Lower leg skin (tissue), 4 donors: ENCODE data around the gene HPGD. TPM values are rescaled to one million over a fixed set of nuclear protein-coding genes. Genes with fewer than 3 reads are reported as not detected.

Source experiments
- DNase-seq, 2 donors: peaks; one replicate each; pipeline ENCODE4 v3.0.0-alpha.2; 2019; ENCODE audit warnings: low spot score in 2 of 2
- H3K4me3 ChIP-seq: fragments of 200-600 bp; sonication (generic); 2 replicates; pipeline ENCODE4 v1.5.1; 2017; ENCODE audit warnings: mild to moderate bottlenecking, low read depth; ENCODE audit not compliant: poor library complexity, severe bottlenecking
- CTCF ChIP-seq, 3 donors: fragments of 450-650 bp; IDR thresholded peaks; one replicate each; pipeline ENCODE4 v1.5.1; 2016; ENCODE audit warnings: antibody characterized with exemption in 3 of 3, mild to moderate bottlenecking in 3 of 3, moderate library complexity in 2 of 3
- POLR2A ChIP-seq, 2 donors: fragments of 450-650 bp; IDR thresholded peaks; one replicate each; pipeline ENCODE4 v1.6.1; 2016 to 2017; ENCODE audit warnings: antibody characterized with exemption in 2 of 2, mild to moderate bottlenecking in 1 of 2, moderate library complexity in 1 of 2
- WGBS, 2 donors: methylation state at CpG; one replicate each; pipeline ENCODE4 v1.1.5; 2018; 5-methylcytosine and 5-hydroxymethylcytosine counted together
- intact Hi-C: fragments of 100-400 bp; cut with DNase I; formaldehyde crosslinking; loops from one replicate; pipeline ENCODE4 v1.15.0; 2023; ENCODE audit warnings: low total_unique reads
- total RNA-seq, 4 donors: library from RNA; depleted of rRNA; stranded (reverse); fragments of >200 nt; gene quantifications; one replicate each; pipeline ENCODE4 v1.1.0, GENCODE V29; 2016

Gene HPGD
- total RNA-seq, 4 donors from 2014 or later, result 173 to 253 (median 224) TPM

- 91 to 93% methylated on average over 3 of the region's 3 CpGs for WGBS, 2 donors
- no peak overlapping the region for H3K4me3 ChIP-seq
- no peak for DNase-seq
- TF ChIP-seq POLR2A (IDR thresholded peaks at IDR 0.05), result no peak
- no peak for TF ChIP-seq CTCF (IDR thresholded peaks at IDR 0.05)
- intact Hi-C loops, result no loop called here
Measured at GRCh38 chr4:174534461-174534860, 12.2 kb upstream of the HPGD start.

DNA sequence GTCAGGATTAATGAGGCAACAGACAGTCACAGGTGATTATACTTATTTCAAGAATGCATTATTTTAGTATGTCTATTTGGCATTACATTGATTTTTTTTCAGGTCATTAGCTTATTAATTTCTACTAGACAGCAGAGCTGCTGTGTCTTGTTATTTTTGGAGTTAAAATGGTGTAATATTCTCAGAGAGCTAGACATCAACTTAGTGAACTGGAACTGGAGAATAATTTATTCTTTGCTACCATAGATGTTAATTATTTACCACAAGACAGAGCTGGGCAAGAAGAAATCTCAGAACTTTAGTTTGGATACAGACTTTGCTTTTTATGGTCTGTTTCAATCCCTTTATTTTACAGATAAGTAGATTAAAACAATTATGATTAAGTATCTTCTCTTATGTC, 10.2 kb upstream of the HPGD start:
- intact Hi-C loops, result no loop called here
- TF ChIP-seq CTCF (IDR thresholded peaks at IDR 0.05) (no peak), POLR2A (IDR thresholded peaks at IDR 0.05) (no peak)
- H3K4me3 ChIP-seq, result no peak overlapping the region
- DNase-seq, result no peak

GRCh38 chr4:174531486-174531885, 9.2 kb upstream of the HPGD start:
- TF ChIP-seq POLR2A (IDR thresholded peaks at IDR 0.05) (no peak), CTCF (IDR thresholded peaks at IDR 0.05) (no peak)

DNA sequence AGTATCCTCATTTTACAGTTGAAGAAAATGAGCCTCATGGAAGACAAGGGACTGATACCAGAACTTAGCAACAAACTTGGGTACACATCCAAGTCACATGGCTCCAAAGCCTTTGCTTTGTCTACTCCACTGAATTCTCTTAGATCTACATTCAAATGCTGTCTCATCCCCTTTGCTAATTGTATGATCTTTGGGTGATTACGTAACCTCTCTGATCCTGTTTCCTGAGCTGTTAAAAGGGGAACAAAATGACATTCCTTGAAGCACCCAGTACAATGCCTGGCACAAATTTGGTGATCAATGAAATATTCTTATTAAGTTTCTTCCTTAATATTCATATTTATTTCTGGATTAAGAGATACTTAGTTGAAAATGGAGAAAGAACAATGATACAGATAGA, 5.9 kb upstream of the HPGD start:
- no peak overlapping the region for H3K4me3 ChIP-seq
- intact Hi-C loops, result no loop called here
- 78 to 86% methylated on average over 1 of the region's 1 CpG for WGBS, 2 donors
- TF ChIP-seq CTCF (IDR thresholded peaks at IDR 0.05), result no peak
- TF ChIP-seq POLR2A (IDR thresholded peaks at IDR 0.05), result no peak
- DNase-seq, result no peak

More at GRCh38 chr4:174531486-174531885, 9.2 kb upstream of the HPGD start:
- no peak for DNase-seq
- intact Hi-C loops, result no loop called here
- H3K4me3 ChIP-seq, result no peak overlapping the region

DNA sequence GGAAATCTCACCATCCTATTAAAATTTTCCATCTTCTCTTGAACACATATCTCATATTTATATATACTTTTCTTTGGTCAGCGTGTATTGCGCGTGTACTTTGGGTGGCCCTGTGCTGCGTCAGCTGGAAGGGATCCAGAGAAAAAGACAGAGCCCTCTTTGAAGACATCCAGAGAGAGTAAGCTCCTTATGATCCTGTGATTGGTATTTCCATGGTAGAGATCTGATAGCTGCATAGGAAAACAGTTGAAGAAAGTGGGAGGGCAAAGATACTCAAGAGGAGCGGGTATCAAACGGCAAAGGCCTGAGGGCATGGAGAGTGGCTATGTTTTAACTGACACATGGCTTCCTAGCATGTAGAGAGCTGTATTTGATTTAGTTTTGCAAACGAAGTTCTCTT, 4.4 kb upstream of the HPGD start:
- TF ChIP-seq POLR2A (IDR thresholded peaks at IDR 0.05) (no peak), CTCF (IDR thresholded peaks at IDR 0.05) (no peak)
- 77 to 79% methylated on average over 7 of the region's 7 CpGs for WGBS, 2 donors
- no peak overlapping the region for H3K4me3 ChIP-seq
- intact Hi-C loops, result no loop called here
- no peak for DNase-seq

DNA sequence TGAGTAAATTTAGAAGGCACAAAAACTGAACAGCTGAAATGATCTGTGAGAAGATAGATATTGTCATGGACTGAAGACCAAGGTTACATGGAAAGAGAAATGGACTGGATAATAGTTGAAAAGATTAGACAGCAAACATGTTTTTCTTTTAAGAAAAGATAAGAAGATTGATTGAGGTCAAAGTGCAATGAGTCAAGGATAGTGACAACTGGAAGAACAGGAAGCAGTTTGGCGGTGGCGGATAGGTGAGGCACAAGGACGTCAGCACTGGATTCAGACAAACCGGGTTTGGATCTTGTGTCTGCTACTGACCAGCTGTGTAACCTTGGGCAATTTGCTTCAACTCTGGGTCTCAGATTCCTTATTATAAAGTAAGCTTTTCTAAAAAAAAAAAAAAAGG, 2.0 kb upstream of the HPGD start:
- H3K4me3 ChIP-seq, result no peak overlapping the region
- WGBS, 2 donors, result 40 to 49% methylated on average over 4 of the region's 4 CpGs
- no peak for DNase-seq
- no peak for TF ChIP-seq CTCF (IDR thresholded peaks at IDR 0.05)
- no peak for TF ChIP-seq POLR2A (IDR thresholded peaks at IDR 0.05)
- intact Hi-C loops, result no loop called here
